Stimulated activated CD8-positive, alpha-beta memory T cell treated with anti-CD3 and anti-CD28 coated beads, Interleukin-12 subunit alpha, Interleukin-12 subunit beta, amount 100 ng/mL, for 24 hours (primary cell): Measurements from ENCODE around the gene SASH3.
"Not testable (repeated sequence)": the region's sequence is repeated elsewhere in the genome, so short reads cannot be mapped to it uniquely, and the experiment has no call there.

Experiments used
- DNase-seq: peaks from one replicate; pipeline ENCODE4 v3.0.0-alpha.2; 2020; ENCODE audit errors: extremely low read depth

The SASH3 gene

GRCh38 chrX:129779747-129780146 is at the start of gene SASH3:
Gene SASH3, plus strand, starts transcription at chrX:129779949. Its CDS starts 149 bp downstream, at chrX:129780098.
- no peak for DNase-seq

- no peak for DNase-seq
These were observed 48.5 kb upstream of the SASH3 start for GRCh38 chrX:129731228-129731627.

- DNase-seq = no peak
These were observed 46.9 kb upstream of the SASH3 start for GRCh38 chrX:129732857-129733256.

DNA sequence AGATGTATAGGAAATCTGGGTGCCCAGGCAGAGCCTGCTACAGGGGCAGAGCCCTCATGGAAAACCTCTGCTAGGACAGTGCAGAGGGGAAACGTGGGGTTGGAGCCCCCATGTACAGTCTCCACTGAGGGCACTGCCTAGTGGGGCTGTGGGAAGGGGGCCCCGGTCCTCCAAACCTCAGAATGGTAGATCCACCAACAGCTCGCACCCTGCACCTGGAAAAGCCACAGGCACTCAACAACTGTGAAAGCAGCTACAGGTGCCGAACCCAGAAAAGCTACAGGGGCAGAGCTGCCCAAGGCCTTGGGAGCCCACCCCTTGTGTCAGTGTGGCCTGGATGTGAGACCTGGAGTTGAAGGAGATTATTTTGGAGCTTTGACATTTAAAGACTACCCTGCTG is 46.4 kb upstream of the SASH3 start:
- DNase-seq = no peak

GRCh38 chrX:129736491-129736890 is 43.3 kb upstream of the SASH3 start:
- no peak for DNase-seq

DNA sequence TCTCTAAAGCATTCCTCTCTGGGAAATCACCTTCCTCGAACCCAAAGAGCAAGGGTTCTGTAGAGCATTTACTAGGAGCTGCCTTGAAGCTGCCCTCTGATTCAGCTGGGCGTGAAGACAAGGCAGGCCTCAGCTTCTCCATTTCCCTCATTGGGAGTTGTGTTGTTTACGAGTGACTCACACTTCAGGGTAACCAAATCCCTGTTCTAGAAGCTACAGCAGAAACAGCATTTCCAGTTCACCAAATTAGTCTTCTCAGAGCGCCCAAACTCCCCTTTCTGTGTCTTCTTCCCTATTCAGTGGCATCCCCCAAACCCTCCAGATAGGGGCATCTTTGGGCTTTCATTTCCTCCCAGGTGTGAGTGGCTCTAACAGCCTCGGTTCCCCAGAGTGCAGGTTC is 41.8 kb upstream of the SASH3 start:
- no peak for DNase-seq

- no peak for DNase-seq
These were observed 41.1 kb upstream of the SASH3 start, which contains the start of gene XPNPEP2 for GRCh38 chrX:129738466-129739308. Gene XPNPEP2, plus strand, starts transcription at chrX:129738979. Its CDS starts 235 bp downstream, at chrX:129739214.

DNA sequence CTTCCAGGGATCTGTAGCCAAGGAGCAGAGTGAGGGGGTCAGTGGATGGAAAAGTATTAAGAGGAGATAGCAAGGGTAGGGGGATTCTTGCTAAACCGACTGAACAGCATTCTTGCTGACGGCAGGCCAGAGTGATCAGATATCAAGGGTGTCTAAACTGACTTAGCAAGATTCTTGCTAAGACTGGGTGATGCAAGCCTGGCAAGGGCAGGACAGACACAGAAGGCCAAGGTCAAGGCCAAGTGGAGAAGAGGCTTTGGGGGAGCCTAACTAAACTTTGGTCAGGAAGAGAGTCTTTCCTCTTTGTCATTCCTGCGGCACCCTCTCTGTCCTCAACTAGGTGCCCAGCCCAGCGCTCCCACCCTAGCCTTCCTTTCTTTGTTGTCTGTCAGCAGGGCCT is 40.2 kb upstream of the SASH3 start:
- no peak for DNase-seq

DNA sequence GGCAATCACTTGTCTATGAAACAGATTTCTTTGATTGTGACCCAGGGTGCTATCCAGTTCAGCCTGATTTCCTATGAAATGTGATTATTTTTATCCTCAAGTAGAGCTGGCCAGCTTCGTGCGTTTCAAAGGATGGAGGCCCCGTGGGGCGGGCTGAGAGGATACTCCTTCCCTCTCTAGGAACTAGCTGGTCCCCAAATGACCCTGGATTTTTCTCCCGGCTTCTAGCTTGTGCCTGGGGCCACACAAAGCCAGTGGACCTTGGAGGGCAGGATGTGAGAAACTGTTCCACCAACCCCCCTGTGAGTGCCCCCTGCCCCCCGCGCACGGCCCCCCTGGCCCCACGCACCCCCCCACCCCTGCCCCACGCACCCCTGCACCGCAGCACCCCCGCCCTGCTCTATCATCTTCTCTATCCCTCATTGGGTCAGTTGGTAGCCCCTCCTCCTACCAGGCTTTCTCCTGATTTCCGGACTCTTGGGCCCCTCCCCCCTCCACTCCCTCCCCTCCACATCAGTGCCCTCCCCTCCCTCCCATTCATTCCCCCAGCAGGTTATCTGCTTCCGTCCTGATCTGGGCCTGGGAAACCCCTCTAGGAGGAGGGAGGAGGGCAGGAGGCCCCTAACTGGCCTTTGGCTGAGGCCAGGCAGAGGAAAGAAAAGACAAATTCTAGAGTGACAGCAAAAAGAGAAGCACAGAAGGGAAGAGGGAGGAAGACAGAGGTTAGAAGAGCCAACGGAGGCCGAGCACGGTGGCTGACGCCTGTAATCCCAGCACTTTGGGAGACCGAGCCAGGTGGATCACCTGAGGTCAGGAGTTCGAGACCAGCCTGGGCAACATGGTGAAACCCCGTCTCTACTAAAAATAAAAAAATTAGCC is 37.6 kb upstream of the SASH3 start:
- DNase-seq = no peak

DNA sequence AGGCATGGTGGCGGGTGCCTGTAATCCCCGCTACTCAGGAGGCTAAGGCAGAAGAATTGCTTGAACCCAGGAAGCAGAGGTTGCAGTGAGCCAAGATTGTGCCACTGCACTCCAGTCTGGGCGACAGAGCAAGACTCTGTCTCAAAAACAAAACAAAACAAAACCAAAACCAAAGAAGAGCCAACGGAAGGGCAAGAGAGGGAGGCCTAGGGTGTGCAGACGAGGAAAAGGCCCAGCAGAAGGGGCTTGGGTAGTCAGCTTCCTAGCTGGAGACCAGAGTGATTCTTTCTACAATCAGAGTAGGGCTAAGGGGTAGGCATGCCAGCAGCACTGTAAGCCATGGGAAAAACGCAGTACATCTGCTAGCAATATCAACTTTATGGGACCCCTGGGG is 37.0 kb upstream of the SASH3 start:
- not testable (repeated sequence) for DNase-seq

DNA sequence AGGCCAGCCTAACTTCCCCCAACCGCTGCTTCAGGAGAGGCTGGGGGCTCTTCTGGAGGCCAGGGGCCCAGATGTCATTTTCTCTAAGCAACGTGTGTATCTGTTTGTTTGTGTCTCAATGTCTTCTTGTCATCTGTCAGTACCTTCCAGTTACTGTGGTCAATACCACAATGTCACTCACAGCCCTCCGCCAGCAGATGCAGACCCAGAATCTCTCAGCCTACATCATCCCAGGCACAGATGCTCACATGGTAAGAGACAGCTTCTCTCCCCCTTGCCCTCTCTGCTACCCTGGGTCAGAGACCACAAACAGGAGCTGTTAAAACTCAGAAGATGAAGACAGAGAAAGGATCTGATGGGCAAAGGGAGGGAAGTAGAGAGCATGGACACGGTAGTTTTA is 35.9 kb upstream of the SASH3 start:
- DNase-seq = no peak

DNA sequence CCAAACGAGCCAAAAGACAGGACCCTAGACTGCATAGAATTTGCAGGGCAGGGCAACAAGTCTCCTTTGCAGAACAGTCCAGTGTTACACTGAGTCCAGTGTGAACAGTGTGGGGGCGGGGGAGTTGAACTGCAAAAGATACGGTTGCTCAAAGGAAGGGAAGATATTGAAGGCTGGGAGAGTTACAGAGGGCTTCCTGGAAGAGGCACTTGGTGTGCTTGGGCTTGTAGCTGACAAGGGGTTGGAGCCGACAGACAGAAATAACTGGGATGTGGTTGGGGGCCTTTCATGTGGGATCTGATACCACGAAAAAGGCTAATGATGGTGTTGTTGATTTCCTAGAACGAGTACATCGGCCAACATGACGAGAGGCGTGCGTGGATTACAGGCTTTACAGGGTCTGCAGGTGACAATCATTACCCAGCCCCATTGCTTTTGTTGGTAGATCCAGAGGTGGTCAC is 34.9 kb upstream of the SASH3 start:
- no peak for DNase-seq

GRCh38 chrX:129746557-129747470 is 32.9 kb upstream of the SASH3 start:
- no peak for DNase-seq

- DNase-seq = no peak
These were observed 32.2 kb upstream of the SASH3 start for GRCh38 chrX:129747533-129747932.

GRCh38 chrX:129748305-129748704 is 31.4 kb upstream of the SASH3 start:
- DNase-seq = no peak

- DNase-seq = no peak
These were observed 30.7 kb upstream of the SASH3 start for GRCh38 chrX:129749069-129749468.

DNA sequence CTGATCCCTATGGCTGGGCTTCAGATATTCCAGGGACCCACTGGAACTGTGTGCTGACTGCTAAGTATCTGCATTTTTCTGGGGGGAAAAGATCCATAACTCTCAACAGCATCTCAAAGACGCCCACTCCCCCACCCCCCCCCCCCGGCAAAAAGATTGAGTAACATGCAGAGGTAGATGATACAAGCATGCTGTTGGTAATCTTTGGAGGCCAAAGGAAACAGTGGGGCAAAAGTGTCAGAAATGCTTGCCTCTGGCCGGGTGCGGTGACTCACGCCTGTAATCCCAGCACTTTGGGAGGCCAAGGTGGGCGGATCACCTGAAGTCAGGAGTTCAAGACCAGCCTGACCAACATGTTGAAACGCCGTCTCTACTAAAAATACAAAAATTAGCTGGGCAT is 28.8 kb upstream of the SASH3 start:
- DNase-seq = no peak

DNA sequence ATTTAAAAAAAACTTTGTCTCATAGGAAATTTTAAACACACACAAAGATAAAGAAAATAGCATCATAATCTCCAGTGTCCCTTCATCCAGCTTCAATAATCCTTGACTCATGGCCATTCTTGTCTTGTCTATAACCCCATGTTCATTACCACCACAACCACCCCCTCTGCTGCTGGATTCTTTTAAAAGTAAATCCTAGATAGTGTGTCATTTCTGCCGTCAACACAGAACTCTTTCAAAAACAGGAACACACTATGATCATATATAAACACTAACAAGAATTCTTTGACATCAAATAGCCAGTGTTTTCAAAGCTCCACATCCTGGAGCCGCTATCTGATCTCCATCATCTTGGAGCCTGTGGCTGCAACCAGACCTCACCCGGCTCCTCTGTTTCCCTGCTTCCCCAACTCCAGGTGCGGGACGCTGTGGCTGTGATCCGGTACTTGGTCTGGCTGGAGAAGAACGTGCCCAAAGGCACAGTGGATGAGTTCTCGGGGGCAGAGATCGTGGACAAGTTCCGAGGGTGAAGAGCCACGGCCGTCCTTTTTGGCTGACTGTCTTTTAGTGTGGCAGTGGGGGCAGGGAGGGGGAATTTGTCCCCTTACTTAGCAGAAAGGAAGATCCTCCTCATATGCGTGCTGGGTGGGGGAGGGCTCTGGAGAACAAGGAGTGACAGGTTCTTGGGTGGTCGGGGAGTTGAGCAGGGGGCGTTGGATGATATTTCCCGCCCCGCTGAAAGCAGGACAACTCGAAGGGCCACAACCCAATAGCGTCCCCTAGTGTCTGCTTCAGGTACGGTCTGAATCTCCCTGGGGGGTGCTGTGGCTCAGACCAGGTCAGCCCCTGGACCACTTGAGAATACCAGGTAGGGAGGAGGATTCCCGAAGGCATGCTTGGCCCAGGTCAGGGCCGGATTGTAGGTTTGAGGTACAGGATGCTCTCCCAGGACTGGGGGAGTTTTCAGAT is 25.4 kb upstream of the SASH3 start:
- no peak for DNase-seq

DNA sequence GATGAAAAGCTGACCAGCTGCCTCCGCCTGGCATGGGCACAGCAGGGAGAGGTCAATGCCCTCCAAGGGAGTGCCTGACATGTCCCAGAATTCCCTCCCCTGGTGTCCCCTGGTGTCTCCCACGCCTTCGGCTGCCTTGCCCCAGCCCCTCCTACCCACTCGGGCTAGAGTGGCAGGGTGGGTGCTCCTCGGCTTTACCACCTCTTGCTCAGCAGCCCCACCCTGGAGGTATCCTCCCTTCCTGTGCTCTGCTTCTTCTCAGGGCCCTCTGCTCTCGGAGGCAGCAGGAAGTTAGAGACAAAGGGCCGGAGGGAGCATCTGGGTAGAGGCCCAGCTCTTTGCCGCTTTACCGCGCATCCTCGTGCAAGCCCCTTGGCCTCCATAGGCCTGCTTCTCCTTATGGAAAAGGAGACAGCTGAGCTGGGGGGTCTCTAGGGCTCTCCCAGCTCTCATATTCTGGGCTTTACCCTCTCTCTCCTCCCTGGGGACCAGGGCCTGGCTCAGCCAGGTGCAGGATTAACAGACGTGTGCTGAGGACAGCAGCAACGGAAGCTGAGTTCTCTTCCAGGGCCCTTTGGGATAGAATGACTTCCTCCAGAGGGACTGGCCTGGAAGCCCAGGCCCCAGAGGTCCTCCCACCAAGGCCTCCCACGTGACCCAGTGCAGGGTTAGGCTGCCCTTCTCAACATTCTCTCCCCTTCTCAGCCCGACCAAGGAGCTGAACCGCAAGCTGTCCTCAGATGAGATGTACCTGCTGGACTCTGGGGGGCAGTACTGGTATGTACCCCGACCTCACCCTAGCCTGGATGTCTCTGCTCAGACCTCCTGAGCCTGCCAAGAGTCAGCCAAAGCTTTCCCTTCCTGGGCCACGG is 23.7 kb upstream of the SASH3 start:
- no peak for DNase-seq
